Measurements from ENCODE around the gene ARHGEF25. TPM values are rescaled to one million over a fixed set of nuclear protein-coding genes. Genes with fewer than 3 reads are reported as not detected.

Gene ARHGEF25
- total RNA-seq, 1 experiment from 2014 or later = 20.9 TPM

- intact Hi-C loops (cut with micrococcal nuclease; ENCODE audit: unreplicated experiment) = no loop called here
- no peaks in the 10 kb centered on the region for H3K36me3 ChIP-seq (ENCODE audit: insufficient read depth, low read length, poor library complexity, severe bottlenecking)
- H3K4me3 ChIP-seq (ENCODE audit: low read depth, low read length, poor library complexity, severe bottlenecking) = no peak overlapping the region
- H3K27ac ChIP-seq (ENCODE audit: low read depth, low read length, poor library complexity, severe bottlenecking) = no peak overlapping the region
- H3K27me3 ChIP-seq (replicated peaks; ENCODE audit: insufficient read depth, low read depth, low read length, poor library complexity) = no peaks in the 10 kb centered on the region
- H3K9me3 ChIP-seq (ENCODE audit: low read depth, low read length, poor library complexity, severe bottlenecking) = no peaks in the 10 kb centered on the region
- POLR2A ChIA-PET (ENCODE audit: low non-redundant PET) = no interaction called here
- no peak for DNase-seq (ENCODE audit: low spot score)
- CTCF ChIA-PET = no interaction called here
- no TSS peak for BruUV-seq (replicated peaks)
- peaks cover 11% of the 10 kb centered on the region for H3K4me1 ChIP-seq (ENCODE audit: insufficient read depth, low read length, poor library complexity, severe bottlenecking)
- TF ChIP-seq EZH2 (IDR thresholded peaks at IDR 0.05; ENCODE audit: borderline replicate concordance, low read depth, low read length, poor library complexity, severe bottlenecking) (no peak), CTCF (conservative IDR thresholded peaks at IDR 0.05; ENCODE audit: low read depth, low read length) (no peak)
Observed at GRCh38 chr12:57637364-57637763, 26.1 kb downstream of the ARHGEF25 start.

GRCh38 chr12:57638096-57638495 lies 26.9 kb downstream of the ARHGEF25 start:
- H3K36me3 ChIP-seq (ENCODE audit: insufficient read depth, low read length, poor library complexity, severe bottlenecking) = no peaks in the 10 kb centered on the region
- no peak for DNase-seq (ENCODE audit: low spot score)
- no peak for TF ChIP-seq EZH2 (IDR thresholded peaks at IDR 0.05; ENCODE audit: borderline replicate concordance, low read depth, low read length, poor library complexity, severe bottlenecking)
- TF ChIP-seq CTCF (conservative IDR thresholded peaks at IDR 0.05; ENCODE audit: low read depth, low read length) = no peak
- no peak overlapping the region for H3K4me3 ChIP-seq (ENCODE audit: low read depth, low read length, poor library complexity, severe bottlenecking)
- H3K27ac ChIP-seq (ENCODE audit: low read depth, low read length, poor library complexity, severe bottlenecking) = no peak overlapping the region
- CTCF ChIA-PET = no interaction called here
- H3K9me3 ChIP-seq (ENCODE audit: low read depth, low read length, poor library complexity, severe bottlenecking) = no peaks in the 10 kb centered on the region
- POLR2A ChIA-PET (ENCODE audit: low non-redundant PET) = no interaction called here
- BruUV-seq (replicated peaks) = no TSS peak
- intact Hi-C loops (cut with micrococcal nuclease; ENCODE audit: unreplicated experiment) = no loop called here
- H3K4me1 ChIP-seq (ENCODE audit: insufficient read depth, low read length, poor library complexity, severe bottlenecking) = peaks cover 11% of the 10 kb centered on the region
- no peaks in the 10 kb centered on the region for H3K27me3 ChIP-seq (replicated peaks; ENCODE audit: insufficient read depth, low read depth, low read length, poor library complexity)

- TF ChIP-seq EZH2 (IDR thresholded peaks at IDR 0.05; ENCODE audit: borderline replicate concordance, low read depth, low read length, poor library complexity, severe bottlenecking) (no peak), CTCF (conservative IDR thresholded peaks at IDR 0.05; ENCODE audit: low read depth, low read length) (no peak)
- POLR2A ChIA-PET (ENCODE audit: low non-redundant PET) = no interaction called here
- no peak overlapping the region for H3K4me3 ChIP-seq (ENCODE audit: low read depth, low read length, poor library complexity, severe bottlenecking)
- no peaks in the 10 kb centered on the region for H3K27me3 ChIP-seq (replicated peaks; ENCODE audit: insufficient read depth, low read depth, low read length, poor library complexity)
- intact Hi-C loops (cut with micrococcal nuclease; ENCODE audit: unreplicated experiment) = no loop called here
- BruUV-seq (replicated peaks) = no TSS peak
- no peaks in the 10 kb centered on the region for H3K4me1 ChIP-seq (ENCODE audit: insufficient read depth, low read length, poor library complexity, severe bottlenecking)
- DNase-seq (ENCODE audit: low spot score) = no peak
- no peak overlapping the region for H3K27ac ChIP-seq (ENCODE audit: low read depth, low read length, poor library complexity, severe bottlenecking)
- H3K36me3 ChIP-seq (ENCODE audit: insufficient read depth, low read length, poor library complexity, severe bottlenecking) = no peaks in the 10 kb centered on the region
- CTCF ChIA-PET = interaction anchor here (0.6 kb wide), 1 partner anchor 189 kb away, joined by 3 read pairs; no protein-coding TSS in a partner anchor
- H3K9me3 ChIP-seq (ENCODE audit: low read depth, low read length, poor library complexity, severe bottlenecking) = no peaks in the 10 kb centered on the region
Observed at GRCh38 chr12:57640175-57641042, 29.2 kb downstream of the ARHGEF25 start.
